ENCODE results near the gene ARL4A. TPM values are rescaled to one million over a fixed set of nuclear protein-coding genes. Genes with fewer than 3 reads are reported as not detected.

The ARL4A gene
- total and polyA plus RNA-seq, 2 of the 13 experiments (the other 11 are each of a cell fraction or from before 2014, with no cell fraction given): 10.8 to 25.6 TPM

GRCh38 chr7:12712236-12712635 lies 24.8 kb downstream of the ARL4A start (continued):
- TF ChIP-seq ARID4A (CRISPR knock-in tag; IDR thresholded peaks at IDR 0.05; ENCODE audit: borderline replicate concordance) (no peak), CEBPB (IDR thresholded peaks at IDR 0.05; ENCODE audit: borderline replicate concordance, low read depth, low read length) (peak; percentile 39; the same call in 1 of the 2 replicates), MIXL1 (CRISPR knock-in tag; IDR thresholded peaks at IDR 0.05) (peak; percentile 48; the same call in 1 of the 2 replicates), ZNF577 (CRISPR knock-in tag; IDR thresholded peaks at IDR 0.05; ENCODE audit: borderline replicate concordance, low read depth) (no peak), ZNF678 (CRISPR knock-in tag; IDR thresholded peaks at IDR 0.05) (no peak), FOXA1 (IDR thresholded peaks at IDR 0.05) (no peak), FOXA1 (CRISPR knock-in tag; IDR thresholded peaks at IDR 0.05) (0 out of 2 replicates have a peak, but pooled peaks have one; percentile 23), SCMH1 (CRISPR knock-in tag; IDR thresholded peaks at IDR 0.05; ENCODE audit: borderline replicate concordance) (no peak), PLSCR1 (CRISPR knock-in tag; IDR thresholded peaks at IDR 0.05; ENCODE audit: borderline replicate concordance) (no peak), ZNF556 (CRISPR knock-in tag; IDR thresholded peaks at IDR 0.05; ENCODE audit: borderline replicate concordance) (no peak), ZC3H13 (CRISPR knock-in tag; IDR thresholded peaks at IDR 0.05) (no peak), ZNF12 (CRISPR knock-in tag; IDR thresholded peaks at IDR 0.05) (no peak), CEBPG (CRISPR knock-in tag; IDR thresholded peaks at IDR 0.05) (0 out of 2 replicates have a peak, but pooled peaks have one; percentile 10), KAT2B (IDR thresholded peaks at IDR 0.05; ENCODE audit: borderline replicate concordance, low read depth, low read length) (no peak), ZNF431 (CRISPR knock-in tag; IDR thresholded peaks at IDR 0.05; ENCODE audit: borderline replicate concordance, low read depth) (no peak)
- TF ChIP-seq, protein P1, sequence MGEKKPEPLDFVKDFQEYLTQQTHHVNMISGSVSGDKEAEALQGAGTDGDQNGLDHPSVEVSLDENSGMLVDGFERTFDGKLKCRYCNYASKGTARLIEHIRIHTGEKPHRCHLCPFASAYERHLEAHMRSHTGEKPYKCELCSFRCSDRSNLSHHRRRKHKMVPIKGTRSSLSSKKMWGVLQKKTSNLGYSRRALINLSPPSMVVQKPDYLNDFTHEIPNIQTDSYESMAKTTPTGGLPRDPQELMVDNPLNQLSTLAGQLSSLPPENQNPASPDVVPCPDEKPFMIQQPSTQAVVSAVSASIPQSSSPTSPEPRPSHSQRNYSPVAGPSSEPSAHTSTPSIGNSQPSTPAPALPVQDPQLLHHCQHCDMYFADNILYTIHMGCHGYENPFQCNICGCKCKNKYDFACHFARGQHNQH (CRISPR knock-in tag; IDR thresholded peaks at IDR 0.05): no peak

All from HepG2 (cell line).